ENCODE data around the gene CHEK1.

DNA sequence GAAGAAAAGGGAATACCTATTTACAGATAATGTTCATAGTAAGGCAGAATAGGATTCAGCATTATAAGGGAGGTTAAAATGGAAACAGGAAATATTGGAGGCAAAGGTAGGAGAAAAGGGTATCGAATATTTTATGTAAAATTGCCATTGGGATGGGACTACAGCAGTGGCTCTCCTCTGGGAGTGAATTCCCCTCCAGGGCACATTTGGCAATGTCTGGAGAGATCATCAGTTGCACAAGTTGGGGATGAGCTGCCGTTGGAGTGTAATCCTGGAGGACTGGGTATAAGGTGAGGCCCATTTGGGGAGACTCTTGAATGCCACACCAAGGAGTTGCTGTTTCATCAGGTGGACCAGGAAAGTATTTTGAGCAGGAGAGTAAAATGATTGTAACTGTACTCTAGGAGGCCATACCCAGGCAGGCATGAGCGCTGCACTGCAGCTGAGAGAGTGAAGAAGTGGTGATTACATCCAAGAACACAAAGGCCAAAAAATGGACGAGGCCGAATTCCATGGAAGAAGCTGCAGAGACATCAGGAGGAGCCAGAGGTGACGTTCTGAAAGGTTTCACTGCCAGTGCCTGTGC lies 64.4 kb downstream of the CHEK1 start:
- TF ChIP-seq, protein P1, sequence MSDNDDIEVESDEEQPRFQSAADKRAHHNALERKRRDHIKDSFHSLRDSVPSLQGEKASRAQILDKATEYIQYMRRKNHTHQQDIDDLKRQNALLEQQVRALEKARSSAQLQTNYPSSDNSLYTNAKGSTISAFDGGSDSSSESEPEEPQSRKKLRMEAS (IDR thresholded peaks at IDR 0.05) = no peak
- TF ChIP-seq GABPA (IDR thresholded peaks at IDR 0.05; ENCODE audit: borderline replicate concordance, insufficient read depth, low read length) = no peak
- TF ChIP-seq, protein P2, sequence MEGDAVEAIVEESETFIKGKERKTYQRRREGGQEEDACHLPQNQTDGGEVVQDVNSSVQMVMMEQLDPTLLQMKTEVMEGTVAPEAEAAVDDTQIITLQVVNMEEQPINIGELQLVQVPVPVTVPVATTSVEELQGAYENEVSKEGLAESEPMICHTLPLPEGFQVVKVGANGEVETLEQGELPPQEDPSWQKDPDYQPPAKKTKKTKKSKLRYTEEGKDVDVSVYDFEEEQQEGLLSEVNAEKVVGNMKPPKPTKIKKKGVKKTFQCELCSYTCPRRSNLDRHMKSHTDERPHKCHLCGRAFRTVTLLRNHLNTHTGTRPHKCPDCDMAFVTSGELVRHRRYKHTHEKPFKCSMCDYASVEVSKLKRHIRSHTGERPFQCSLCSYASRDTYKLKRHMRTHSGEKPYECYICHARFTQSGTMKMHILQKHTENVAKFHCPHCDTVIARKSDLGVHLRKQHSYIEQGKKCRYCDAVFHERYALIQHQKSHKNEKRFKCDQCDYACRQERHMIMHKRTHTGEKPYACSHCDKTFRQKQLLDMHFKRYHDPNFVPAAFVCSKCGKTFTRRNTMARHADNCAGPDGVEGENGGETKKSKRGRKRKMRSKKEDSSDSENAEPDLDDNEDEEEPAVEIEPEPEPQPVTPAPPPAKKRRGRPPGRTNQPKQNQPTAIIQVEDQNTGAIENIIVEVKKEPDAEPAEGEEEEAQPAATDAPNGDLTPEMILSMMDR (IDR thresholded peaks at IDR 0.05; ENCODE audit: control extremely low read depth in 1 of 3, insufficient read depth in 1 of 3, low read depth in 1 of 3, low read length in 3 of 3) = no peak
- TF ChIP-seq, protein P3, sequence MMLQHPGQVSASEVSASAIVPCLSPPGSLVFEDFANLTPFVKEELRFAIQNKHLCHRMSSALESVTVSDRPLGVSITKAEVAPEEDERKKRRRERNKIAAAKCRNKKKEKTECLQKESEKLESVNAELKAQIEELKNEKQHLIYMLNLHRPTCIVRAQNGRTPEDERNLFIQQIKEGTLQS (IDR thresholded peaks at IDR 0.05; ENCODE audit: insufficient read depth, low read depth, low read length) = no peak
- no peak for TF ChIP-seq SIX5 (IDR thresholded peaks at IDR 0.05; ENCODE audit: low read depth, low read length)
